Kidney (tissue), 14 donors: ENCODE measurements around the gene GRIP2. TPM values are rescaled to one million over a fixed set of nuclear protein-coding genes. Genes with fewer than 3 reads are reported as not detected.

Source experiments
- DNase-seq, 5 donors: peaks; one replicate each; pipeline ENCODE4 v3.0.0-alpha.2; 2013 to 2020
- FAIRE-seq: peaks from 2 replicates; lab custom pipeline; 2012; peaks lifted over from hg19 to GRCh38; lab: Jason Lieb, UNC
- H3K27ac ChIP-seq, 2 donors: one replicate each; pipeline ENCODE4 v1.7.0; 2013; ENCODE audit warnings: low read depth in 2 of 2, low read length in 2 of 2, inconsistent platforms in 1 of 2
- H3K27me3 ChIP-seq: one replicate; pipeline ENCODE4 v1.7.1; 2013; ENCODE audit warnings: low read length, inconsistent platforms; ENCODE audit not compliant: control insufficient read depth, insufficient read depth
- H3K36me3 ChIP-seq, 3 donors: one replicate each; pipeline versions ENCODE4 v1.7.0 to v1.7.1; 2013; ENCODE audit warnings: low read length in 3 of 3, control low read depth in 1 of 3, inconsistent platforms in 1 of 3; ENCODE audit not compliant: insufficient read depth in 3 of 3, control insufficient read depth in 2 of 3
- H3K4me1 ChIP-seq, 3 donors: one replicate each; pipeline versions ENCODE4 v1.7.0 to v1.7.1; 2013; ENCODE audit warnings: low read length in 3 of 3, inconsistent platforms in 1 of 3, low read depth in 1 of 3; ENCODE audit not compliant: control insufficient read depth in 2 of 3, insufficient read depth in 2 of 3
- H3K4me3 ChIP-seq, 3 donors: one replicate each; pipeline versions ENCODE4 v1.7.0 to v1.8.1; 2013; ENCODE audit warnings: low read length in 3 of 3, control low read depth in 1 of 3, inconsistent platforms in 1 of 3
- H3K9ac ChIP-seq, 3 donors: one replicate each; pipeline versions ENCODE4 v1.7.0 to v1.7.1; 2013; ENCODE audit warnings: low read length in 3 of 3, control low read depth in 1 of 3, inconsistent platforms in 1 of 3
- H3K9me3 ChIP-seq, 3 donors: one replicate each; pipeline versions ENCODE4 v1.7.0 to v1.7.1; 2013; ENCODE audit warnings: low read length in 3 of 3, control low read depth in 1 of 3, inconsistent platforms in 1 of 3; ENCODE audit not compliant: control insufficient read depth in 2 of 3, insufficient read depth in 1 of 3
- CTCF ChIP-seq: IDR thresholded peaks from 3 replicates; pipeline ENCODE4 v1.5.1; 2012; ENCODE audit warnings: mild to moderate bottlenecking, moderate library complexity, borderline replicate concordance; ENCODE audit not compliant: insufficient read depth; ENCODE audit errors: extremely low read depth
- intact Hi-C: fragments of 100-400 bp; cut with DNase I; formaldehyde crosslinking; loops from one replicate; pipeline ENCODE4 v1.11.1; 2022
- polyA plus RNA-seq: library from polyadenylated mRNA; stranded (reverse); fragments of 350-450 nt; fragmentation: Illumina TruSeq; extraction: RNeasy Lipid Tissue Mini Kit (QIAGEN cat#74804); gene quantifications from one replicate; pipeline ENCODE4 v1.2.3, GENCODE V29; 2014; ENCODE audit warnings: low read depth, low replicate concordance; ENCODE audit not compliant: insufficient read depth
- total RNA-seq: library from RNA; stranded (reverse); fragmentation: NEBNext Ultra II Directional; extraction: Animal tissue kit (Norgen Biotek cat#: 25700); gene quantifications from one replicate; pipeline ENCODE4 v1.2.1, GENCODE V29; 2021
- donor health status: control.
- donor health status: control.
- donor health status: control.
- donor health status: control.
- donor health status: control.
- donor health status: DM: yes; HTN: yes; CAD: no.
- donor health status: Normal renal cell carcinoma (clear cell type).

The GRIP2 gene
- total and polyA plus RNA-seq, 2 donors from 2014 or later = 3.0 to 3.2 TPM

GRCh38 chr3:14544282-14545250, 4.4 kb upstream of the GRIP2 start:
- Histone ChIP-seq H3K4me3 (no peak overlapping the region), H3K27me3 (no peaks in the 10 kb centered on the region), H3K4me1 (peaks cover 0 to 7% (median 0%) of the 10 kb centered on the region in 3 donors), H3K27ac (no peak overlapping the region), H3K9me3 (no peaks in the 10 kb centered on the region), H3K36me3 (no peaks in the 10 kb centered on the region), H3K9ac (no peak overlapping the region)
- DNase-seq = peak in 1 of 5 donors; percentile 58
- no peak for TF ChIP-seq CTCF
- intact Hi-C loops = no loop called here
- FAIRE-seq = no peak

- no peaks in the 10 kb centered on the region for H3K27me3 ChIP-seq
- H3K4me3 ChIP-seq = no peak overlapping the region
- no peaks in the 10 kb centered on the region for H3K9me3 ChIP-seq
- DNase-seq = peak in 1 of 5 donors; percentile 53
- no peak overlapping the region for H3K27ac ChIP-seq
- intact Hi-C loops = no loop called here
- no peak overlapping the region for H3K9ac ChIP-seq
- H3K36me3 ChIP-seq = no peaks in the 10 kb centered on the region
- FAIRE-seq = no peak
- peaks cover 0 to 7% (median 0%) of the 10 kb centered on the region in 3 donors for H3K4me1 ChIP-seq
- TF ChIP-seq CTCF = no peak
Measured at GRCh38 chr3:14543446-14543845, 3.3 kb upstream of the GRIP2 start.

GRCh38 chr3:14542656-14543055, 2.5 kb upstream of the GRIP2 start:
- H3K27me3 ChIP-seq = no peaks in the 10 kb centered on the region
- no peak overlapping the region for H3K27ac ChIP-seq
- no peaks in the 10 kb centered on the region for H3K4me1 ChIP-seq
- H3K9me3 ChIP-seq = no peaks in the 10 kb centered on the region
- H3K4me3 ChIP-seq = no peak overlapping the region
- H3K36me3 ChIP-seq = no peaks in the 10 kb centered on the region
- DNase-seq (peak in 1 of 5 donors; percentile 15), FAIRE-seq (no peak)
- intact Hi-C loops = no loop called here
- no peak for TF ChIP-seq CTCF
- no peak overlapping the region for H3K9ac ChIP-seq
